ENCODE data around the gene PLEKHH1. TPM values are rescaled to one million over a fixed set of nuclear protein-coding genes. Genes with fewer than 3 reads are reported as not detected.
"Not testable (repeated sequence)": the region's sequence is repeated elsewhere in the genome, so short reads cannot be mapped to it uniquely, and the experiment has no call there.

PLEKHH1 gene
- total RNA-seq, 1 experiment from 2014 or later: 35.3 TPM

- Histone ChIP-seq H3K9ac (ENCODE audit: extremely low read depth, insufficient read length, low read length) (peak within 1 kb of the TSS; percentile 45), H2BK12ac (ENCODE audit: insufficient read length, low read depth, low read length) (no peak within 1 kb of the TSS), H3K79me2 (ENCODE audit: insufficient read depth, low read length) (no peaks in the 10 kb centered on the region), H4K91ac (ENCODE audit: insufficient read length, low read depth, low read length) (no peak within 1 kb of the TSS), H3K23ac (ENCODE audit: insufficient read length, low read depth, low read length) (no peak within 1 kb of the TSS), H3T11ph (ENCODE audit: low read length) (no peak within 1 kb of the TSS), H4K8ac (replicated peaks; ENCODE audit: insufficient read length, low read depth, low read length) (no peak within 1 kb of the TSS), H3K27me3 (ENCODE audit: insufficient read depth, low read length) (peaks cover 8% of the 10 kb centered on the region; the same call in 1 of the 2 replicates), H2BK120ac (ENCODE audit: low read depth, low read length, poor library complexity, severe bottlenecking) (no peak within 1 kb of the TSS), H3K18ac (ENCODE audit: insufficient read length, low read depth, low read length) (peak within 1 kb of the TSS; percentile 88), H3K9me3 (ENCODE audit: control insufficient read depth, low read depth, low read length) (no peaks in the 10 kb centered on the region), H2BK5ac (ENCODE audit: insufficient read length, low read length) (no peak within 1 kb of the TSS), H3K4me2 (ENCODE audit: insufficient read depth, insufficient read length, low read length) (peak within 1 kb of the TSS; percentile 98), H4K5ac (ENCODE audit: insufficient read length, low read depth, low read length) (no peak within 1 kb of the TSS), H3K4me1 (ENCODE audit: insufficient read depth, low read length) (no peaks in the 10 kb centered on the region), H3K79me1 (ENCODE audit: insufficient read depth, low read depth, low read length, poor library complexity, severe bottlenecking) (no peaks in the 10 kb centered on the region), H3K4ac (ENCODE audit: low read depth, low read length) (no peak within 1 kb of the TSS), H2AK5ac (ENCODE audit: insufficient read length, low read length) (no peak within 1 kb of the TSS), H2AFZ (ENCODE audit: low read length) (peak within 1 kb of the TSS; percentile 90), H3K56ac (ENCODE audit: insufficient read length, low read depth, low read length) (no peak within 1 kb of the TSS), H3K14ac (ENCODE audit: insufficient read depth, low read length) (peak within 1 kb of the TSS; percentile 5; the same call in 1 of the 2 replicates), H4K20me1 (ENCODE audit: control insufficient read depth, insufficient read depth, insufficient read length) (no peaks in the 10 kb centered on the region), H3K27ac (ENCODE audit: insufficient read length, low read depth, low read length) (no peak within 1 kb of the TSS), H2BK20ac (ENCODE audit: low read depth, low read length, poor library complexity, severe bottlenecking) (no peak within 1 kb of the TSS), H3K23me2 (ENCODE audit: insufficient read length, low read depth, low read length, poor library complexity, severe bottlenecking) (peaks cover 9% of the 10 kb centered on the region), H2BK15ac (ENCODE audit: low read depth, low read length) (no peak within 1 kb of the TSS)
- H3K9me3 Mint-ChIP-seq: no peaks in the 10 kb centered on the region; a peak in 1 of 5 replicates
- no CpG with 5 or more reads among the region's 77 CpGs for WGBS (ENCODE audit: extremely low coverage, insufficient read length, low lambda C conversion rate)
- DNase-seq: peak; percentile 94
- no peaks in the 10 kb centered on the region for H3K36me3 Mint-ChIP-seq (ENCODE audit: insufficient read depth in 1 of 3, low read depth in 3 of 3)
- TF ChIP-seq, protein P1, sequence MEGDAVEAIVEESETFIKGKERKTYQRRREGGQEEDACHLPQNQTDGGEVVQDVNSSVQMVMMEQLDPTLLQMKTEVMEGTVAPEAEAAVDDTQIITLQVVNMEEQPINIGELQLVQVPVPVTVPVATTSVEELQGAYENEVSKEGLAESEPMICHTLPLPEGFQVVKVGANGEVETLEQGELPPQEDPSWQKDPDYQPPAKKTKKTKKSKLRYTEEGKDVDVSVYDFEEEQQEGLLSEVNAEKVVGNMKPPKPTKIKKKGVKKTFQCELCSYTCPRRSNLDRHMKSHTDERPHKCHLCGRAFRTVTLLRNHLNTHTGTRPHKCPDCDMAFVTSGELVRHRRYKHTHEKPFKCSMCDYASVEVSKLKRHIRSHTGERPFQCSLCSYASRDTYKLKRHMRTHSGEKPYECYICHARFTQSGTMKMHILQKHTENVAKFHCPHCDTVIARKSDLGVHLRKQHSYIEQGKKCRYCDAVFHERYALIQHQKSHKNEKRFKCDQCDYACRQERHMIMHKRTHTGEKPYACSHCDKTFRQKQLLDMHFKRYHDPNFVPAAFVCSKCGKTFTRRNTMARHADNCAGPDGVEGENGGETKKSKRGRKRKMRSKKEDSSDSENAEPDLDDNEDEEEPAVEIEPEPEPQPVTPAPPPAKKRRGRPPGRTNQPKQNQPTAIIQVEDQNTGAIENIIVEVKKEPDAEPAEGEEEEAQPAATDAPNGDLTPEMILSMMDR (conservative IDR thresholded peaks at IDR 0.05): peak; percentile 83
- H3K4me3 Mint-ChIP-seq: peak within 1 kb of the TSS; percentile 86 to 94
- H3K27me3 Mint-ChIP-seq (ENCODE audit: low read depth): peaks cover 59% of the 10 kb centered on the region
- H3K27ac Mint-ChIP-seq: peak within 1 kb of the TSS; percentile 43 to 89 (median 45); a peak in 5 of 7 replicates
- H3K4me1 Mint-ChIP-seq: peaks cover 10% of the 10 kb centered on the region in 2 experiments
Observed at GRCh38 chr14:67599698-67600561, 66.8 kb downstream of the PLEKHH1 start, which contains the start of gene PIGH. TSS of gene PIGH (minus strand) at chr14:67600268. CDS start at chr14:67600203, 65 bp downstream.

- not testable (repeated sequence) for H3K14ac ChIP-seq (ENCODE audit: insufficient read depth, low read length); H2BK5ac ChIP-seq (ENCODE audit: insufficient read length, low read length); H4K5ac ChIP-seq (ENCODE audit: insufficient read length, low read depth, low read length); H3K23me2 ChIP-seq (ENCODE audit: insufficient read length, low read depth, low read length, poor library complexity, severe bottlenecking); H4K8ac ChIP-seq (replicated peaks; ENCODE audit: insufficient read length, low read depth, low read length); DNase-seq; H3K9me3 Mint-ChIP-seq; H4K91ac ChIP-seq (ENCODE audit: insufficient read length, low read depth, low read length); H3K36me3 Mint-ChIP-seq (ENCODE audit: insufficient read depth in 1 of 3, low read depth in 3 of 3); H2BK15ac ChIP-seq (ENCODE audit: low read depth, low read length); H4K20me1 ChIP-seq (ENCODE audit: control insufficient read depth, insufficient read depth, insufficient read length); H2BK20ac ChIP-seq (ENCODE audit: low read depth, low read length, poor library complexity, severe bottlenecking); H3T11ph ChIP-seq (ENCODE audit: low read length); H3K4me1 ChIP-seq (ENCODE audit: insufficient read depth, low read length); H3K79me2 ChIP-seq (ENCODE audit: insufficient read depth, low read length); H2BK120ac ChIP-seq (ENCODE audit: low read depth, low read length, poor library complexity, severe bottlenecking); H3K4ac ChIP-seq (ENCODE audit: low read depth, low read length); H3K4me1 Mint-ChIP-seq; H3K27ac ChIP-seq (ENCODE audit: insufficient read length, low read depth, low read length); H3K79me1 ChIP-seq (ENCODE audit: insufficient read depth, low read depth, low read length, poor library complexity, severe bottlenecking); H3K9me3 ChIP-seq (ENCODE audit: control insufficient read depth, low read depth, low read length); H3K56ac ChIP-seq (ENCODE audit: insufficient read length, low read depth, low read length); H3K23ac ChIP-seq (ENCODE audit: insufficient read length, low read depth, low read length); H2BK12ac ChIP-seq (ENCODE audit: insufficient read length, low read depth, low read length); H2AK5ac ChIP-seq (ENCODE audit: insufficient read length, low read length)
- H3K27me3 ChIP-seq (ENCODE audit: insufficient read depth, low read length): peaks cover 10% of the 10 kb centered on the region; the same call in 1 of the 2 replicates
- peak overlapping the region; percentile 43 for H3K9ac ChIP-seq (ENCODE audit: extremely low read depth, insufficient read length, low read length)
- H3K27ac Mint-ChIP-seq: peak overlapping the region in 2 of 3 experiments; percentile 39 to 45; a peak in 2 of 7 replicates
- H3K27me3 Mint-ChIP-seq (ENCODE audit: low read depth): peaks cover 65% of the 10 kb centered on the region
- peak overlapping the region; percentile 90 for H2AFZ ChIP-seq (ENCODE audit: low read length)
- no CpG with 5 or more reads among the region's 21 CpGs for WGBS (ENCODE audit: extremely low coverage, insufficient read length, low lambda C conversion rate)
- peak overlapping the region; percentile 47 for H3K4me2 ChIP-seq (ENCODE audit: insufficient read depth, insufficient read length, low read length)
- H3K18ac ChIP-seq (ENCODE audit: insufficient read length, low read depth, low read length): peak overlapping the region; percentile 88
- peak overlapping the region; percentile 86 to 94 for H3K4me3 Mint-ChIP-seq
Observed at GRCh38 chr14:67600562-67600974, 67.5 kb downstream of the PLEKHH1 start.

Data from H9 (cell line).